ENCODE results near the gene COL6A3.

DNA sequence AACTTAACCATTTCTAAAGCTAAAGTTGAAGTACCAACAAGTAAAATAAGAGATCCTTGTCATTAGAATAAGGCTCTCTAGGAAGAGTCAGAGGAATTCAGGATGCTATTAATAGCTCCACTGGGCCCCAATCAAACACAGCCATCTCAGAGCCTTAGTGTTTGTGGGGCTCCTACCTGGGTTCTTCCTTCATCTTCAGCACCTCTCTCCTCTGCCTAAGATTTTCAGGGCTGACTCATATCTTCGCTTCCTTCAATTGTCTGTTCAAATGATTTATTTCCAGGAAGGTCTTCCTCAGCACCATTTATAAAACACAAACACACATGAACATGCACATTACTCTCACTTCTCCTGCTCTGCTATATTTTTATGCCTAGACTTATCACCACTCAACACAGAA, 119.5 kb downstream of the COL6A3 start:
- TF ChIP-seq, protein P1, sequence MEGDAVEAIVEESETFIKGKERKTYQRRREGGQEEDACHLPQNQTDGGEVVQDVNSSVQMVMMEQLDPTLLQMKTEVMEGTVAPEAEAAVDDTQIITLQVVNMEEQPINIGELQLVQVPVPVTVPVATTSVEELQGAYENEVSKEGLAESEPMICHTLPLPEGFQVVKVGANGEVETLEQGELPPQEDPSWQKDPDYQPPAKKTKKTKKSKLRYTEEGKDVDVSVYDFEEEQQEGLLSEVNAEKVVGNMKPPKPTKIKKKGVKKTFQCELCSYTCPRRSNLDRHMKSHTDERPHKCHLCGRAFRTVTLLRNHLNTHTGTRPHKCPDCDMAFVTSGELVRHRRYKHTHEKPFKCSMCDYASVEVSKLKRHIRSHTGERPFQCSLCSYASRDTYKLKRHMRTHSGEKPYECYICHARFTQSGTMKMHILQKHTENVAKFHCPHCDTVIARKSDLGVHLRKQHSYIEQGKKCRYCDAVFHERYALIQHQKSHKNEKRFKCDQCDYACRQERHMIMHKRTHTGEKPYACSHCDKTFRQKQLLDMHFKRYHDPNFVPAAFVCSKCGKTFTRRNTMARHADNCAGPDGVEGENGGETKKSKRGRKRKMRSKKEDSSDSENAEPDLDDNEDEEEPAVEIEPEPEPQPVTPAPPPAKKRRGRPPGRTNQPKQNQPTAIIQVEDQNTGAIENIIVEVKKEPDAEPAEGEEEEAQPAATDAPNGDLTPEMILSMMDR (IDR thresholded peaks at IDR 0.05; ENCODE audit: low read depth, low read length, poor library complexity, severe bottlenecking): no peak
- TF ChIP-seq EZH2phosphoT487 (IDR thresholded peaks at IDR 0.05; ENCODE audit: borderline replicate concordance, low read length): no peak

Data from DOHH2 (cell line).